Measurements from ENCODE around the gene MIPEP. TPM values are rescaled to one million over a fixed set of nuclear protein-coding genes. Genes with fewer than 3 reads are reported as not detected.
A peak's percentile ranks its signal among the peaks of the same experiment; 100 is the strongest.
"Not testable (repeated sequence)": the region's sequence is repeated elsewhere in the genome, so short reads cannot be mapped to it uniquely, and the experiment has no call there.

MIPEP gene
- total RNA-seq, 3 donors from 2014 or later = 11.0 to 23.0 (median 20.0) TPM

DNA sequence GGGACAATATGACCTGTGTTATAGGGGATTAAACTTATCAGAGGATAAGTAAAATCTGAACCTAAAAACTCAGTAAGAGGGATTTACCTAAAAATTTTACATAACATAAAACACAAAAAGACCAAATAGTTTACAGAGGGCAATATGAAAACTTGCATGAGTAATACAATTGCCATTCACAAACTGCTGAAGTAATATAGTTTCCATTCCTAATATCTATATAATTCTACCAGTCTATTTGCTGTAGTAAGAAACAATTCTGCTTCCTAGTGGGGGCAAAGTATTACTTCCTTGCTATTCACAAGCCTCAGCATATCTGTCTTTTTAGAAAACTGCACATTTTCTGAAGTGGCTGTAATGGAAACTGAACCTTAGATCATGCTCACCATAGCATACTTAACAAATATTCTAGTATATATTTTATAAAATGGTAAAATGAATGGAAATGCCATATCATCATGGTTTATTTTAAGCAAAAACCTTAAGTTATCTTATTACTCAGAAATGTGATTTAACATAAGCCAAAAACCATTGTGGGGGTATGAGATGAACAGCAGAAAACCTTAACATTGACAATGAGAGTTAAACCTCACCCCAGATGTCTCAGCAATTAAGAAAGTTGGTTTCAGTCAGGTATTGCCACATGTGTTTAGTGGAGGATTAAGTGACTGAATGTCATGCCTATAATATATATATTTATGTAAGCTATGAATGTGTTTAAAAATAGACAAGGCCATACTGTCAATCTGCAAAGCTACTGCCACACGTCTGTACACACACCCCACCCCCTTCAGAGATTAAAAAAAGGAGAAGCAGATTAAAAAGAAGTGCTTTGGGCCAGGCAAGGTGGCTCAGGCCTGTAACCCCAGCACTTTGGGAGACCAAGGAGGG, 136.8 kb downstream of the MIPEP start:
- DNase-seq (ENCODE audit: low spot score in 2 of 2) = no peak
- no peak overlapping the region for H3K4me3 ChIP-seq
- no peaks in the 10 kb centered on the region for H3K4me1 ChIP-seq
- no peak for TF ChIP-seq POLR2AphosphoS5 (IDR thresholded peaks at IDR 0.05)
- intact Hi-C loops (cut with DNase I; ENCODE audit: low total_unique reads) = no loop called here
- no peaks in the 10 kb centered on the region for H3K9me3 ChIP-seq
- peak overlapping the region in 1 of 2 donors; percentile 43 for H3K27ac ChIP-seq
- H3K36me3 ChIP-seq = no peaks in the 10 kb centered on the region
- no peaks in the 10 kb centered on the region for H3K27me3 ChIP-seq

DNA sequence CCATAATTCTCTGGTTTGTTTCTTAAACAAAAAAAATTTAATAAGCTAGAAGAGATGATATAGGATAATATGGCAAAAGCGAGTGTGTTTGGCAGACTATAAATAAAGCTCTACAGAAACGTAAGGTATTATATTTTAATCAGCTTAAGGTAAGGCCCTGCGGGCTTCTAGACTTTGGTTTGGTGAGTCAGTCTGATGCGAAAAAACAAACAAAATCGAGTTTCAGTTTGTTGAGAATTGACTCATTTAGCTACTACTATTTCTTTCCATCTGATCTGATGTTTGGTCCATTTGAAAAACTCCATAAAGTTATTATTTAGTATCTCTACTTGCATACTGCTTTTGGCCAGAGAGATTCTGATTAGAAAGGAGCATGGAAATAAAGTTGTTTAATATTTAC, 138.0 kb downstream of the MIPEP start:
- TF ChIP-seq, protein P1, sequence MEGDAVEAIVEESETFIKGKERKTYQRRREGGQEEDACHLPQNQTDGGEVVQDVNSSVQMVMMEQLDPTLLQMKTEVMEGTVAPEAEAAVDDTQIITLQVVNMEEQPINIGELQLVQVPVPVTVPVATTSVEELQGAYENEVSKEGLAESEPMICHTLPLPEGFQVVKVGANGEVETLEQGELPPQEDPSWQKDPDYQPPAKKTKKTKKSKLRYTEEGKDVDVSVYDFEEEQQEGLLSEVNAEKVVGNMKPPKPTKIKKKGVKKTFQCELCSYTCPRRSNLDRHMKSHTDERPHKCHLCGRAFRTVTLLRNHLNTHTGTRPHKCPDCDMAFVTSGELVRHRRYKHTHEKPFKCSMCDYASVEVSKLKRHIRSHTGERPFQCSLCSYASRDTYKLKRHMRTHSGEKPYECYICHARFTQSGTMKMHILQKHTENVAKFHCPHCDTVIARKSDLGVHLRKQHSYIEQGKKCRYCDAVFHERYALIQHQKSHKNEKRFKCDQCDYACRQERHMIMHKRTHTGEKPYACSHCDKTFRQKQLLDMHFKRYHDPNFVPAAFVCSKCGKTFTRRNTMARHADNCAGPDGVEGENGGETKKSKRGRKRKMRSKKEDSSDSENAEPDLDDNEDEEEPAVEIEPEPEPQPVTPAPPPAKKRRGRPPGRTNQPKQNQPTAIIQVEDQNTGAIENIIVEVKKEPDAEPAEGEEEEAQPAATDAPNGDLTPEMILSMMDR (IDR thresholded peaks at IDR 0.05) = no peak
- TF ChIP-seq POLR2AphosphoS5 (IDR thresholded peaks at IDR 0.05) = no peak
- TF ChIP-seq POLR2A (IDR thresholded peaks at IDR 0.05) = no peak

DNA sequence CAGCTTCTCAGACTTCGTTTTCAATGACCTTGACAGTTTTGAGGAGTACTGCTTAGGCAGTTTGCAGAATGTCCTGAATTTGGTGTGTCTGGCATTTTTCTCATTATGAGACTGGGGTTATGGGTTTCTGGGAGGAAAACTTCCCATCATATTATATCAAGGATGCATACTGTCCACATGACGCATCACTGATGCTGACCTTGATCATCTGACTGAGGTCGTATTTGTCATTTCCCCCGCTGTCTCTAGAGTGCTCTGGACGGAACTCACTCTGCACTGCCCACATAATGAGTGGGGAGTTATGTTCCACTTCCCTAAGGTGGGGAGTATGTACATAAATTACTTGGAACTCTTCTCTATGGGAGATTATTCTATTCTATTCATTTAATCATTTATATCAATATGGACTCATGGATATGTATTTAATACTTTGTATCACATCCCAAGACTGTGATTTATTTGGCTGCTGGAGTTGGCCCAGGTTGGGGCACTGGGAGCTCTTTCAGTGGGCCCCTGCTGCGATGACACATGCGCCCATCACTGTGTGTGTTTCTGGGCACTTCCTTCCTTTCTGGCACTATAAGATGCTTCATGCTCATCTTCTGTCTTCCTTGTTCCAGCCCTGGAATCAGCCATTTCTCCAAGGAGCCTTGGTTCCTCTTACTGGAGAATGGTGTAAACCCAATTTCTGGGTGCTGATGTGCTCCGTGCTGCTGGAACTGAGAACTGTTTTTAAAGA, 138.6 kb downstream of the MIPEP start:
- Histone ChIP-seq H3K4me3 (no peak overlapping the region), H3K4me1 (no peaks in the 10 kb centered on the region), H3K9me3 (no peaks in the 10 kb centered on the region), H3K27me3 (no peaks in the 10 kb centered on the region), H3K27ac (no peak overlapping the region), H3K36me3 (no peaks in the 10 kb centered on the region)
- DNase-seq (ENCODE audit: low spot score in 2 of 2) = no peak
- TF ChIP-seq, protein P1 (IDR thresholded peaks at IDR 0.05) = no peak
- TF ChIP-seq POLR2A (IDR thresholded peaks at IDR 0.05) (no peak), POLR2AphosphoS5 (IDR thresholded peaks at IDR 0.05) (no peak)
- intact Hi-C loops (cut with DNase I; ENCODE audit: low total_unique reads) = no loop called here

More for the DNA sequence above, 138.0 kb downstream of the MIPEP start:
- no peaks in the 10 kb centered on the region for H3K27me3 ChIP-seq
- H3K27ac ChIP-seq = no peak overlapping the region
- no peaks in the 10 kb centered on the region for H3K9me3 ChIP-seq
- intact Hi-C loops (cut with DNase I; ENCODE audit: low total_unique reads) = no loop called here
- no peaks in the 10 kb centered on the region for H3K36me3 ChIP-seq
- DNase-seq (ENCODE audit: low spot score in 2 of 2) = no peak
- no peak overlapping the region for H3K4me3 ChIP-seq
- H3K4me1 ChIP-seq = no peaks in the 10 kb centered on the region

DNA sequence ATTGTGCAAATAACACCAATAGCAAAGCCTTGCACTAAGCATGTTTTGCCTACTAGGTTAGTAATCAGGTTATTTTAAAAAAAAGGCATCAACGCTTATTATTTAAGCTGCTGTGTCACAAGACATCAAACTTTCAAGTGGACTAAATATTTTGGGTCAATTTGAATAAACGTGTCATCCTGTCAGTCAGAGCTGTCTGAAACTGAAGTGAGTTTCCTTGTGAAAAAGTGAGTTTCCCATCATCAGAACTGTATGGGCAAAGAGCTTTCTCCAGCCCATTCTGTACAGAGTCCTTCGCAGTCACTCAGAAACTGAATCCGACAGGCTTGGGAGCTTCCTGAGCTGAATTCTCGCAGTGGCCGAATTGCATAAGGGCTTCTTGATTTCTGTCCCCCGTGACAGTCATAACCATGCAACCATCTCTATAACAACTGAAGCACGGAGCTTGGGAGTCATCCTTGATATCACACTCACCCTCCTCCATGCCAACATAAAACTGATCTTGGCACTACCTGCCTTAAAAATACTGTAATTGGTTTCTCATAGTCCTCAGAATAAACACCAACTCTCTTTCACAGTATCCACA, 139.8 kb downstream of the MIPEP start:
- no peaks in the 10 kb centered on the region for H3K4me1 ChIP-seq
- no peak for DNase-seq (ENCODE audit: low spot score in 2 of 2)
- H3K4me3 ChIP-seq = no peak overlapping the region
- H3K27ac ChIP-seq = no peak overlapping the region
- H3K27me3 ChIP-seq = no peaks in the 10 kb centered on the region
- no peak for TF ChIP-seq POLR2AphosphoS5 (IDR thresholded peaks at IDR 0.05)
- TF ChIP-seq, protein P1 (IDR thresholded peaks at IDR 0.05) = no peak
- TF ChIP-seq POLR2A (IDR thresholded peaks at IDR 0.05) = no peak
- no peaks in the 10 kb centered on the region for H3K9me3 ChIP-seq
- intact Hi-C loops (cut with DNase I; ENCODE audit: low total_unique reads) = no loop called here
- H3K36me3 ChIP-seq = no peaks in the 10 kb centered on the region

DNA sequence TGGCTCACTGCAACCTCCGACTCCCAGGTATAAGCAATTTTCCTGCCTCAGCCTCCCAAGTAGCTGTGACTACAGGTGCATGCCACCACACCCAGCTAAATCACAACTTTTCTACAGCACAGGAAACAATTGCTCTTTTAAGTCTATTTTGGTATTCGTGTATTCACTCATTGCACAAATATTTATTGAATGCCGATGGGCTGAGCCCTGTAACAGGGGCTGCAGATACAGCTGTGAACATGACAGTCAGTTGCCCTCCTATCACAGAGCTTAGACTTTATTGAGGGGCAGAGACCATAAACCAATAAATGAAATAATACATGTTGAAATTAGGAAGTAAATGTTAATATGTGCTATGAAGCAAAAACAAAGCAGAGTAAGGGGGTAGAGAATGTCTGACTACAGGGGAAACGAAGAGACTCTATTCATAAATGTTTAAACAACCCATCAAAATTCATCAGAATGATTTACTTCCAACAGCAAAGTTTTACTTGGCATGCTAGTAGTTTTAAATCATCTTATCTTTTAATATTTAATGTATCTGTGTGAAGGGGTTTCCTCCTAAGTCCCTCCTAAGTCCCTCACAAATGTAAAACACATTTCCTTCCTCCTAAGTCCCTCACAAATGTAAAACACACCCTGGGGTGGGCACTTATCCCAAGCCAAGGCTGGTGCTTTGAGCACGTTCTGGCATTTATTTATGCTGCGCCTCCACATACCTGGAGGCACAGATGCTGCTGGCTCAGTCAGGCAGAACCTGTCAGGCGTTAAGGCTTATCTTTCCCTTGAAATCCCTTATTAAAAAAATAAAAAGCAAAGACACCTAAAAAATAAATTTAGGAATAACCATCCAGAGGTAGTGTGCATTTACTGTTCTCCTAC, 140.8 kb downstream of the MIPEP start:
- Histone ChIP-seq H3K27me3 (no peaks in the 10 kb centered on the region), H3K27ac (no peak overlapping the region), H3K36me3 (no peaks in the 10 kb centered on the region), H3K4me3 (no peak overlapping the region), H3K9me3 (no peaks in the 10 kb centered on the region), H3K4me1 (peaks cover 0 to 4% of the 10 kb centered on the region in 2 donors)
- no peak for DNase-seq (ENCODE audit: low spot score in 2 of 2)
- TF ChIP-seq POLR2A (IDR thresholded peaks at IDR 0.05) (no peak), POLR2AphosphoS5 (IDR thresholded peaks at IDR 0.05) (no peak)
- TF ChIP-seq, protein P1 (IDR thresholded peaks at IDR 0.05) = no peak
- intact Hi-C loops (cut with DNase I; ENCODE audit: low total_unique reads) = no loop called here

DNA sequence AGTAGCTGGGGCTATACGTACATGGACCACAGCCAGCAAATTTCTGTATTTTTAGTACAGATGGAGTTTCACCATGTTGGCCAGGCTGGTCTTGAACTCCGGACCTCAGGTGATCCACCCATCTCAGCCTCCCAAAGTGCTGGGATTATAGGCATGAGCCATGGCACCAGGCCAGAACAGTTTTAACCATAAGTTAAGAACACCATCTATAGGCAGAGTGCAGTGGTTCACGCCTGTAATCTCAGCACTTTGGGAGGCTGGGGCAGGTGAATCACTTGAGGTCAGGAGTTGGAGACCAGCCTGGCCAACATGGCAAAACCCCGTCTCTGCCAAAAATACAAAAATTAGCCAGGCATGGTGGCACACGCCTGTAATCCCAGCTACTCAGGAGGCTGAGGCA, 143.1 kb downstream of the MIPEP start:
- H3K27me3 ChIP-seq; DNase-seq (ENCODE audit: low spot score in 2 of 2); H3K27ac ChIP-seq; H3K4me1 ChIP-seq; intact Hi-C loops (cut with DNase I; ENCODE audit: low total_unique reads); H3K36me3 ChIP-seq; H3K4me3 ChIP-seq; H3K9me3 ChIP-seq: not testable (repeated sequence)

Measured in breast epithelium (tissue), 4 donors.